HG02759 (cell line): ENCODE data around the gene LCE1A.

Experiments used
- ATAC-seq: cut with Tn5 transposase; IDR thresholded peaks from one replicate; pipeline ENCODE4 v1.9.1; 2021; ENCODE audit warnings: mild to moderate bottlenecking, moderate library complexity; ENCODE audit not compliant: unreplicated experiment

LCE1A gene, protein sequence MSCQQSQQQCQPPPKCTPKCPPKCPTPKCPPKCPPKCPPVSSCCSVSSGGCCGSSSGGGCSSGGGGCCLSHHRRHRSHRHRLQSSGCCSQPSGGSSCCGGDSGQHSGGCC

DNA sequence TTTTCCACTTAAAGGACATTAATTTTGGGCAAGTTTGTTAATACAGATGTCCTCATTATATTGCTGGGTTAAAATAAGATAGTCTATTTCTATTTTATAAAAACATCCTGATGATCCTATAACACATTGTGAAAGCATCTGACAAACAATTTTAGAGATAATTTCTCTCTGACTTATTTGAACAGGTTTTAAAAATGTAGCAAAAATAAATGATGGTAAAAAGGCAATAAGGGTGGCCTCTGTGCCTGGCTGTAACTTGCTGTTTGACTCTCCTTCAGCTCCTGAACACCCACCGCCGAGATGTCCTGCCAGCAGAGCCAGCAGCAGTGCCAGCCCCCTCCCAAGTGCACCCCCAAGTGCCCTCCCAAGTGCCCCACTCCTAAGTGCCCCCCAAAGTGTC lies at the start of gene LCE1A:
TSS of gene LCE1A (plus strand) at position 301 of the 400 bp plus-strand sequence. CDS start at position 301, 0 bp downstream.
- ATAC-seq: no peak

DNA sequence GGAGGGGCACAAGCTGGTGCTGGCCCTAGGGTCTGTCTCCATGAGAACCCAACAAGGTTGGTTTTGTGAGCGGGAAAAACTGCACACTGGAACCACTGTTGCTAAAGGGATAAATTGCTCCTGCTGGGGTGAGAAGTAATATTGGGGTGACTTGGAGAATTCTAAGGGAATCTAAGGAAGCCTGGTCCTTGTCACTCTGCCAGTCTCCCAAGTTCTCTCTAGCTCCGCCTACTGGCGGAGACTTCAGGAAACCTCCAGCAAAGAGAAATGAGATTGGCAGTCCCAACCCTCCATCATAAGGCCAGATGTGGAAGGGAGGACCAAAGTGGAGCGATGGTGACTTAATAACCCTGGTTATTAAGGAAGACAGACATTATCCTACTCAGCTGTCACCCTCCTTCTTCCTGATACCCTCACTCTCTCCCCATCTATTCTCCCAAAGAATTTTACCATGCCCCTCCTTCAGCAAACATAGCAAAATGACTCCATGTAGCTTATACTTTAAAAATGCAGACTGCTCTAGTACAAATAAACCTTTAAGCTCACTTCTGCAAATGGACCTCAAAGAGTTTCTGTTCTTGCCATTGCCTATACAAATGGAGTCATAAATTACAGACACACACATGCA lies 49.6 kb upstream of the LCE1A start:
- no peak for ATAC-seq

DNA sequence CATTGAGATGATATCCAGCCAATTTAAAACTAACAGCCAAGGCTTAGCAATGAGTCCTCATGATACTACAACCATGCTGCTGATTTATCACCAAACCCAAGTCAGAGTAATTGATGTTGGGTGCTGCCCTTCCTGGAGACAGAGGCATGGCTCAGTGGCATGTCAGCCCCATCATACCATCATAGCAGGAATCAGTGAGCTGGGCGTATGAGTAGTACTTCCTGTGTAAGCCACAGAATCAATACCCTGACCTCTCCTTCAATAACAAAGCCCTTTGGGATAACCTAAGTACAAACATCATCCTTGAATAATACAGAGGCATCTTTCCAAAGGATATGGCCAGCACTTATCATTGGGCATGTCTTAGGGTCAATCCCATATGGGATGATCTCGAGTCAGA lies 44.2 kb upstream of the LCE1A start:
- ATAC-seq: no peak

DNA sequence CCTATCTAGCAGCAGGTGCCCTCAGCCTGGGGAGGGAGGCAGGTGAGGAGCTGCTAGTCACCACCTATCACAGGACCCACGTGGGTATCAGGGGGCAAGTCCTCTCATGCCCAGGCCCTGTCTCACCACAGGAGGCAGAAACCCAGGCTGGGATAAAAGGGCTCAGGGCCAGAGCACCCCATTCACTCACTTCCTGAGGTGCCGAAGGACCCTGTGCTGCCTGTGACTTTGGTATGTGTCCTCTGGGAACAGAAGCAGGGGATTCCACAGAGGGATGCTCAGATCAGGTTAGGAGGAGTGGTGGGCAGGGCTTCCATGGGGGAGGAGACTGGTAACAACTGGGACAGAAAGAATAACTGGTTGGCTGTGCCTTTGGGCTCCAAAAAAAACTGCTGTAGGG lies 41.2 kb upstream of the LCE1A start, which contains the start of gene LCE1E:
TSS of gene LCE1E (plus strand) at position 181 of the 400 bp plus-strand sequence. CDS start 1,043 bp downstream, outside the sequence.
- no peak for ATAC-seq

DNA sequence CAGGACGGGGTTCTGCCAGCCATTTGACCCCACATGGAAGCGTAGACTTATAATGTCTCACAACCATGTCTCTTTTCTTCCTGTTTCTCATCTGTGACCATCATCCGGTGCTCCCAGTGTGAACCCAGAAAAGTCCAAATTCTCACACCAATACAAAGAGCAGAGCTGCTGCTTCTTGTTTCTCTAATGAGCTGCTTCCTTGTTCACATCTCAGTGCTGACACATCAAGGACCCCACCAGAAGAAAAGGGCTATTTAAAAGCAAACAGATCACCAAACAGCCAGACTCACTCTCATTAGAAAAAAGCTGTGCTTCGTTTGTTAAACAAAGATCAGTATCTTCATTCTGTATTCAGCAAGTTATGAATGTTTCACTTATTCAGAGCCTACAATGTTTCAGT lies 31.6 kb upstream of the LCE1A start:
- no peak for ATAC-seq

DNA sequence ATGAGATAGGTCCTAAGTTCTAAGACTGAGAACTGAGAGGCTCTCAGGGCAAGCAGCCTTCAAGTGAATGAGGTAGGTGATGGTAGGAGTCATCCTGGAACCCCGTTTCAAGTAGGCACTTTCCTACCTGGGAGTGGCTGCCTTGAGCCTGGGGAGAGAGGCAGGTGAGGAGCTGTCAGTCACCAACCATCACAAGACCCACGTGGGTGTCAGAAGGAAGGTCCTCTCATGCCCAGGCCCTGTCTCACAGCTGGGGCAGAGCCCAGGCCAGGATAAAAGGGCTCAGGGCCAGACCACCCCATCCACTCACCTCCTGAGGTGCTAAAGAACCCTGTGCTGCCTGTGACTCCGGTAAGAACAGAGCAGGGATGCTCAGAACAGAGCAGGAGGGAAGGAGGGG lies 30.9 kb upstream of the LCE1A start, which contains the start of gene LCE1D:
TSS of gene LCE1D (plus strand) at position 301 of the 400 bp plus-strand sequence. CDS start 1,074 bp downstream, outside the sequence.
- no peak for ATAC-seq

DNA sequence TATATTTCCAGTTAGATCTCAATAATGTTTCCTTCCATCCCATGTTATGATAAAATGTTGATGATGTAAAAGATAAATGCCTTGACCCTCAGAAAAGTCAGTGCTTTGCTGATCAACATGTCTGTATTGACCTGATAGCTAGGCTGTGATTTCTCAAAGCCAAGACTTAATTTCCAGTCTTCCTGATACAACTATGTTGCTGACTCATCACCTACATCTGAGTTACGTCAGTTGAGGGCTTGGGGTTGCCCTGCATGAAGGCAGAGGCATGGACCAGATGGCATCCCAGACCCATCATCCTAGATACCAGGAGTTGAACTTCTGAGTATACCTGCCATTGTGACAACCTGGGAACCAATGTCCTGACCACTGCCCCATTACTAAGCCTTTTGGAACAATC lies 25.9 kb upstream of the LCE1A start:
- ATAC-seq: no peak

DNA sequence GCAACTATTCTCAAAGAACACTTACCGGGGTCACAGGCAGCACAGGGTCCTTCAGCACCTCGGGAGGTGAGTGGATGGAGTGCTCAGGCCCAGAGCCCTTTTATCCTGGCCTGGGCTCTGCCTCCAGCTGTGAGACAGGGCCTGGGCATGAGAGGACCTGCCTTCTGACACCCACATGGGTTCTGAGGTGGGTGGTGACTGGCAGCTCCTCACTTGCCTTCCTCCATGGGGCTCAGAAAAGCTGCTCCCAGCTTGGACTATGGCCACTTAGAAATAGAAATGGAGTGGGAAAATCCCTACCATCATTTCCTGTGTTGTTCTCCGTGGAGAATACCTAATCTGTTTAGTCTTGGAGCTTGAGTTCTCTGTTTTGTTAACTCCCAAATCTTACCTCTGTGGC lies 20.7 kb upstream of the LCE1A start, which contains the start of gene LCE1C:
TSS of gene LCE1C (minus strand) at position 76 of the 400 bp plus-strand sequence. CDS start 1,173 bp downstream, outside the sequence.
- ATAC-seq: no peak

DNA sequence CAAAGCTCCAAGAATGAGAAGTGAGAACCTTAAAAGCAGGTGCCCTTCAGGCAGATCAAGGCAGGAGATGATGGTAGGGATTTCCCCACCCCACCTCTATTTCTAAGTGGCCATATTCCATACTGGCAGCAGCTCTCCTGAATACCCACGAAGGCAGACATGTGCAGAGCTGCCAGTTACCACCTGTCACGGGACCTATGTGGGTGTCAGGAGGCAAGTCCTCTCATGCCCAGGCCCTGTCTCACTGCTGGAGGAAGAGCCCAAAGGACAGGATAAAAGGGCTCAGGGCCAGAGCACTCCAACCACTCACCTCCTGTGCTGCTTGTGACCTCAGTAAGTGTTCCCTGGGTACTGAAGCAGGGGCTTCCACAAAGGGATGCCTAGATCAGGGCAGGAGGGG lies 16.2 kb upstream of the LCE1A start:
- no peak for ATAC-seq

DNA sequence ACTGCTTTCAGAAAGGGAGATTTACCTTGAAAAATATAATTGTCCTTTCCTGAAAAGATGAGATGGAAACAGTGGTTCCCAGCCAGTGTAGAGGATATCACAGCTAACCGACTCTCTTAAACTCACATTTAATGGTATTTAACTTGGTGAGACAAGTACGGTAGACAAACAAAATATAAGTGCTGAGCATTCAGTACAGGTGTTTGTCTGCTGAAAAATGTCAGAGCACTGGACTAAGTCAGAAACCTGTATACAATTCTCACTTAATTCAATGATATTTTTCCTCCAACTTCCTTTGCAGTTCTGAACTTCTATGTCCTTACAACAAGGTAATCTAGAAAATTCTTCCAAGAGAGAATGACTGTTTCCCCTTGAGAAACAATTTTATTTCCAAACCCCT lies 15.6 kb upstream of the LCE1A start, which contains the start of gene LCE1B:
TSS of gene LCE1B (plus strand) at position 301 of the 400 bp plus-strand sequence. CDS start 476 bp downstream, outside the sequence.
- ATAC-seq: no peak

DNA sequence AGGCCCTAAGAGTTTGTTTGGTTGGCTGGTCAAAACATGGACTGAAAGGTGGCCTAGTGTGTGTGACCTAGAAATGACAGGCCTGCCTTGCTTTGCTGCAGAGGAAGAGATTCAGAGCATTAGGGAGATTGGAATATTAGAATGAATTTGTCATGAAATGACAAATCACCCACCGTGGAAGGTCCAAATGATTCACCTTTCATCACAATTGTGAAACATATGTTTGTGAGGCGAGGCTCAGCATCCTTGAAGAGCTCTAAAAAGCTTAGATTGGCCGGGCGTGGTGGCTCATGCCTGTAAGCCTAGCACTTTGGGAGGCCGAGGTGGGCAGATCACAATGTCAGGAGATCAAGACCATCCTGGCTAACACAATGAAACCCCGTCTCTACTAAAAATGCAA lies 10.0 kb upstream of the LCE1A start:
- no peak for ATAC-seq

DNA sequence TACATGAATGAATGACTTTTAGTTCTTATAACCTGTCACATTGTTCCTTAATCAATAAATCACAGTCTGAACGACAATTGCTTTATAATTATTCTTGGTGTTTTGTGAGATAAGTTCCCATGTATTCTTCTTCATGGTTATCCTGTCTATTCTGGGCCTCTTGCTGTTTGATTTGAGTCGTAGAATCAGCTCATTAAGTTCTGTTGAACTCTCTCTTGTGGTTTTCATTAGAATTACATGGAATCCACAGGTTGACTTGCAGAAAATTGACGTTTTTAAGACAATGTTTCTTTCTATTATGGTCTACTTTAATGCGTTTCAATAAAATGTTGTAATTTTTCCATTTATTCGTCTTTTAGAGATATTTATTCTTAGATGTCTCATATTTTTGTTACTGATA lies 4.0 kb upstream of the LCE1A start:
- no peak for ATAC-seq

DNA sequence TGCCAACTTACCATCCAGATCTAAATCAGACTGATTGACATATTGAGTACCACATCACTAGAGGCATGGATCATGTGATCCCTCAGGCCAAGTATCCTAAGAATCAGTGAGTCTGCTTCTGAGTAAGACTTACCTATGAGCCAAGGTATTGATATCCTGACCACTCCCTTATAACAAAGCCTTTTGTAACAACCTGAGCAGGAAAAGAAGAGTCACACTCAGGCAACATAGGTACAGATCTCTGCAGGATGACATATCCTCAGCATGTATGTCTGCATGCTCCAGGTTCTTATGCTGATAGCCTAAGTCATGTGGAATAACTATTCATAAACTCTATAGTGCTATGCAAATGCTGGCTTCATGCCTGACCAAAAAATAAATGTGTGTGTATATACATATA lies 2.3 kb upstream of the LCE1A start:
- no peak for ATAC-seq

DNA sequence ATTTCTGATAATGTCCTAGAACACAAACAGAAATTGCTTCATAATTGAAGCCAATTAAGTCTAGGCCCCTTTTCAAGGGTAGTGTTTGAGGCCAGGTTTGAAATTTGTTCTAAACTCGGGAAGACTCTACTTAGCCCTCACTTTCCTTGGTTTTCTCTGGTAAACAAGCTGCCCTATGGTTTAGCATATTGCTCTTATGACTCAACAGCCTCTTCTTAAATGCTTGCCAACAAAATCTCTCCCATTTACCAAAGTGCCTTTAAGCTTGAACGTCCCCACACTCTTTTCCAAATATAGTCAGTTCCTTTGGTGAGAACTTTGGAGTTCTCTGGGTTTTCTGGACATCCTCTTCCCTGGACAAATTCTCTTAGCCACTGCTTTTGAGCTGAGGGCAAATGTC lies 9.6 kb downstream of the LCE1A start:
- no peak for ATAC-seq

DNA sequence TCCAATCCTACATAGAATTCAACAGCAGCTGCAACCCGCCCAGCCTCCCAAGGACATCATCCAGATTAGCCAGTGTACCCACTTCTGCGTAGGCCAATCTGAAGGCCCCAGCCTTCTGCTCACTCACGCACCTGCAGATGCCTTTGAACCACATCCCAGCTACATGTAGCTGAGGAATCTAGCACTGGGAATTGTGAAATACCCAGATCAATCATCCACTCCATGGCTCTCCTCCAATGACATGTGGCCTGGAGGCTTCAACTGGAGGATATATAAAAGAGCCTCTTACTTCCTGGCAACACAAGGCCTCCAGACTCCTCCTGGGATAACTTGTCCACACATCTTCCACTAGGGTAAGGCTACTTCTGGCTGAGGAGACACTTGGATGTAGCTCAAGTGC lies 15.3 kb downstream of the LCE1A start, which contains the start of gene LCE6A:
TSS of gene LCE6A (plus strand) at position 301 of the 400 bp plus-strand sequence. CDS start 665 bp downstream, outside the sequence.
- ATAC-seq: no peak

DNA sequence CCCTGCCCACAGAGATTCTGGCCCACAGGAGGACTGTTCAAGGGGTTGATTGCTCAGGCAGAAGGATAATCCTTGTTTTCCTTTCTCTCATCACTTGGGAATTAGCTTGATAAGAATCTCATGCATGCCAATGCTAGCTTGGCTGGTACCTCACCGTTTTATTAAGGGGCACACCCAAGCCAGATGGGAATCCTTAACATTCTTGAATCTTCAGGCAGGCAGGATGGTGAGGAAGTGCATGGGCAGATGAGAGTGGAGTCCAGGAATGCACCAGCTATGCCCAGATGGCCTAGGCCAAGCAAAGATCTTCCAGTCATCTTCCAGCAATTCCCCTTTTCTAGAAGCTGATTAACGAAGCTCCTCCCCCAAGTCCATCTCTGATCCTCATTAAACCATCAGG lies 28.4 kb downstream of the LCE1A start:
- no peak for ATAC-seq

DNA sequence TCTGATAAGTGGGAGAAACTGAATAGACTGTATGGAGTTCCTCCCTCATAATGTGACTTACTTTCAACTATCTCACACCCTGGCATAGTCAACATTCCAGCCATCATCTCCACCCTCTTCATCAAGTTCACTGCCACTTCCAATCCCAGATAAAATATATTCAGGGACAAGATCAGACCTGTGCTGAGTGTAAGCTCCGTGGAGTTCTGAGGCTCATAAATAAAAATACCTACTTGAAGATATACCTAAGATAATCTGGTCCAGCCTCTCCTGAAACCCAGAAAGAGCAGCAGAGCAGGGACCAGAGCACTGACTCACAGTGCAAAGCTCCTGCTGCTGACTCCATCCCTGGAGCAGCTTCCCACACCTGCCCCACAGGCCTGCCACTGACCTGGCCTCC lies 30.8 kb downstream of the LCE1A start:
- no peak for ATAC-seq

DNA sequence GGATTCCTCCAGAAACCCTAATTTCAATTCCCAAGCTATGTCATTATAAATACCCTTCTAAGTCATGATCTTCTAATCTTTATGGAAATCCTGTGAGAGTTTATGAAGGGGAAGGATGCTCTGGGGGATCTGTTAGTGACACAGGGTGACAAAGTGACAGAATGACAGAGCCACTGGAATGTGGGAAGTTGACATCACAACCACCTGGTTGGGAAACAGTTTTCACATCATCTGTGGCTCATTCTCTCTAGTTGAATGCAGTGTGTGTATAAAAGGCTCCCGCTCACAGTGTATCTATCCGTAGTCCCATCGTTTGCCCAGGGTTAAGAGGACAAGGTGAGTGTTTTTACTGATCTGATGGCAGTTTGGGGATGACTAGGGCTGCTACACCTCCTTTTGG lies 32.4 kb downstream of the LCE1A start, which contains the start of gene LCE7A:
TSS of gene LCE7A (plus strand) at position 301 of the 400 bp plus-strand sequence. CDS start 702 bp downstream, outside the sequence.
- no peak for ATAC-seq

DNA sequence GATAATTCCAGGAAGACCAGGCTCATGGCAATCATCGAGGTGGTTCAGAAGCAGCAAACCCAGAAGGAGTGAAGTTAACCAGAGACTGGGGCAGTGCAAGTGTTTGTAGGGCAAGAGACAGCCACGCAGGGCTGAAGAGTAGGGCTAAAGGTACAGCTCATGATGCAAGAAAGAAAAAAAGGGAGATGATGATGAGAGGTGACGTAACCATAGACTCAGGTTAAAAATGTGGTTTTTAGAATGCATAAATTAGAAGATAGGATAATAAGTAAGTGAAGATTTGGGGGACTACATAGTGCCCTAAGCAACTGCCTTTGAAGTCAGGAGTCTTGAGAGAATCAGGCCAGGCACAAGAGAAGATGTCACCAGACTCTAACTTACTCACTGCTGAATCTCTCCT lies 32.9 kb downstream of the LCE1A start:
- ATAC-seq: no peak

DNA sequence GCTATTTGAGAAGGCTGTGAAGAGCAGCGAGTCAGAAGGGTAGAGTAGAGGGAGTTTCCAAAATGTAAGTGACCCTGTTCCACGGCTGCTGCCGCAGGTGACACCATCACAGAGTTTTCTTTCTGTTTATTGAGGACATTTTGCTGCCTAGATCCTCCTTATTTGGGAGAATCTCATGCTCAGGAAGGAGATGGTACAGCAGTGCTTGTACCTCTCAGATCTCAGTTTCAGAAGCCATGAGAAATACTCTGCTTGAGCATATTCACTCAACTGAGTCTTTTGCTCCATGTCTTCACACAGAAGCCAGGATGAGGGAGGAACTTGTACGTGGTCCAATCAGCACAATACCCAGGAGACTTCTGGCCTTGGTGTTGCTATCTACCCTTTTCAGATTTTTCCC lies 34.1 kb downstream of the LCE1A start:
- no peak for ATAC-seq

DNA sequence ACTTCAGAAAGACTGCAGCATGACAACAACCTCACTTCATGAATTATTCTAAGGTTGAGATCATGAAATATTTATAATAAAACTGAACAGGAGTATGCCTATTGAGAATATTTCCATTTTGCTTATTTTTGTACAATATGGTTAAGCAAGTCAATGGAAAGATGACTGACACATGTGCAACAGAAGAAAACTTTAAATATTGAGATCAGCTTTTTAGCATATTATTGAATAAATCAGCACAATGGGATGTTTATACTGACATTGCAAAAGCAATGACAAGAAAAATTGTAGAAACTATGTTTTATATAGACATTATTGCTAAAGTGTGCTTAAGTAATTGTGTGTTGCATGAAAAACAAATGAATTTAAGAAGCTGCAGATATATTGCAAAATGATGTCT lies 37.2 kb downstream of the LCE1A start:
- no peak for ATAC-seq

DNA sequence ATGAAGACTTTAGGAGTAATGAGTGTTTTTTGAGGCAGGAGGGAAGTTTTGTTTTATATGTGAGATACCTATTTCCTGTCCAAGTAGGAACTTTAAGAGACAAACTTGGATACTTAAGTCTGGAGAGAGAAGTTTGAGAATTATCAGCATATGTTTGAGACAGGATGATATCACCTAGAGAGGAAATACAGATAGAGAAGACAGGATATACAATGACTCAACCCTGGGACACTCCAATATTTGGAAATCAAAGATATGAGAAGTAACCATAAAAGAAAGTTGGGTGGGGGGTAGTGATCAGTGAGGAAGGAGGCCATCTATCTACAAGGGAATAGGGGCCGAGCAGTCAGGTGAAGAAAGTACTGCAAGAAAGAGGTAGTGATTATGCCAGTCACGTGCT lies 39.0 kb downstream of the LCE1A start:
- ATAC-seq: no peak
